ENCODE measurements around the gene RGS2. TPM values are rescaled to one million over a fixed set of nuclear protein-coding genes. Genes with fewer than 3 reads are reported as not detected.

Gene RGS2
- total RNA-seq, 1 donor from 2014 or later = 55.2 TPM

GRCh38 chr1:192764675-192765074 is 44.2 kb upstream of the RGS2 start:
- H3K27ac Mint-ChIP-seq = peak overlapping the region; percentile 32
- H3K4me1 Mint-ChIP-seq = peaks cover 28% of the 10 kb centered on the region
- H3K27me3 Mint-ChIP-seq (ENCODE audit: low read depth) = no peaks in the 10 kb centered on the region
- no peak for DNase-seq (ENCODE audit: low spot score in 2 of 2, unreplicated experiment in 2 of 2)
- no peaks in the 10 kb centered on the region for H3K9me3 Mint-ChIP-seq
- TF ChIP-seq, protein P1, sequence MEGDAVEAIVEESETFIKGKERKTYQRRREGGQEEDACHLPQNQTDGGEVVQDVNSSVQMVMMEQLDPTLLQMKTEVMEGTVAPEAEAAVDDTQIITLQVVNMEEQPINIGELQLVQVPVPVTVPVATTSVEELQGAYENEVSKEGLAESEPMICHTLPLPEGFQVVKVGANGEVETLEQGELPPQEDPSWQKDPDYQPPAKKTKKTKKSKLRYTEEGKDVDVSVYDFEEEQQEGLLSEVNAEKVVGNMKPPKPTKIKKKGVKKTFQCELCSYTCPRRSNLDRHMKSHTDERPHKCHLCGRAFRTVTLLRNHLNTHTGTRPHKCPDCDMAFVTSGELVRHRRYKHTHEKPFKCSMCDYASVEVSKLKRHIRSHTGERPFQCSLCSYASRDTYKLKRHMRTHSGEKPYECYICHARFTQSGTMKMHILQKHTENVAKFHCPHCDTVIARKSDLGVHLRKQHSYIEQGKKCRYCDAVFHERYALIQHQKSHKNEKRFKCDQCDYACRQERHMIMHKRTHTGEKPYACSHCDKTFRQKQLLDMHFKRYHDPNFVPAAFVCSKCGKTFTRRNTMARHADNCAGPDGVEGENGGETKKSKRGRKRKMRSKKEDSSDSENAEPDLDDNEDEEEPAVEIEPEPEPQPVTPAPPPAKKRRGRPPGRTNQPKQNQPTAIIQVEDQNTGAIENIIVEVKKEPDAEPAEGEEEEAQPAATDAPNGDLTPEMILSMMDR (IDR thresholded peaks at IDR 0.05; ENCODE audit: unreplicated experiment) = no peak
- no peaks in the 10 kb centered on the region for H3K36me3 Mint-ChIP-seq
- no peak overlapping the region for H3K4me3 Mint-ChIP-seq

DNA sequence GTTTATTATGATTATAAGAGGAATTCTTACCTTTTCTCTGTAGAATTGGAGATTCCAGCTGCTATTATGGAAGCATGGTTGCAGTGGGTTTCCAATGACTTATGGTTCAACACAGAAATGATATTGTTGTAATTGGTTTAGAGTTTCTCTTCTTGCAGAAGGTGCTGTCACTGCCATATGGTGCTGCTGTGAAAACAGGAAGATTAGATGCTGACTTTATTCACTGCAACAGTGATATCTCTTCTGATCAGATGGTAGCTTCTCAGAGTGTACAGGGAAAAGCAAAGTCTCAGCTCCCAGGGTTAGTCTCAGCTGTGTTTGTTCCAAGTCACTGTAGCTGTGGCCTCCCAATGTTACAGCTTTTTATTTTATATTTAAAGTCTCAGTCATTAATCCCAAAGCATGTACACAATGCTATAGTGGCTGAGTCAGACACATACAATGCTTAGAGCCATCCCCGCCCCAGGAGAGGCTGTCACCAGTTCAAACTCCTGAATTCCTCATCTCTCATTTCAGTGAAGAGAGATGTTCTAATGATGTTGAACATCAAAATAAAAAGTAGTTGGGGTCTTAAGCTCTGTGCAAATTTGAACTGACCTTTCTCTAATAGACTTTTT is 42.7 kb upstream of the RGS2 start:
- H3K4me1 Mint-ChIP-seq = peaks cover 28% of the 10 kb centered on the region
- no peak for DNase-seq (ENCODE audit: low spot score in 2 of 2, unreplicated experiment in 2 of 2)
- H3K27ac Mint-ChIP-seq = no peak overlapping the region
- H3K4me3 Mint-ChIP-seq = no peak overlapping the region
- TF ChIP-seq, protein P1 (IDR thresholded peaks at IDR 0.05; ENCODE audit: unreplicated experiment) = no peak
- no peaks in the 10 kb centered on the region for H3K27me3 Mint-ChIP-seq (ENCODE audit: low read depth)
- H3K9me3 Mint-ChIP-seq = no peaks in the 10 kb centered on the region
- no peaks in the 10 kb centered on the region for H3K36me3 Mint-ChIP-seq

GRCh38 chr1:192766876-192767275 is 42.0 kb upstream of the RGS2 start:
- no peaks in the 10 kb centered on the region for H3K36me3 Mint-ChIP-seq
- H3K9me3 Mint-ChIP-seq = no peaks in the 10 kb centered on the region
- DNase-seq (ENCODE audit: low spot score in 2 of 2, unreplicated experiment in 2 of 2) = no peak
- H3K27me3 Mint-ChIP-seq (ENCODE audit: low read depth) = no peaks in the 10 kb centered on the region
- H3K4me3 Mint-ChIP-seq = no peak overlapping the region
- TF ChIP-seq, protein P1 (IDR thresholded peaks at IDR 0.05; ENCODE audit: unreplicated experiment) = no peak
- peaks cover 28% of the 10 kb centered on the region for H3K4me1 Mint-ChIP-seq
- no peak overlapping the region for H3K27ac Mint-ChIP-seq

DNA sequence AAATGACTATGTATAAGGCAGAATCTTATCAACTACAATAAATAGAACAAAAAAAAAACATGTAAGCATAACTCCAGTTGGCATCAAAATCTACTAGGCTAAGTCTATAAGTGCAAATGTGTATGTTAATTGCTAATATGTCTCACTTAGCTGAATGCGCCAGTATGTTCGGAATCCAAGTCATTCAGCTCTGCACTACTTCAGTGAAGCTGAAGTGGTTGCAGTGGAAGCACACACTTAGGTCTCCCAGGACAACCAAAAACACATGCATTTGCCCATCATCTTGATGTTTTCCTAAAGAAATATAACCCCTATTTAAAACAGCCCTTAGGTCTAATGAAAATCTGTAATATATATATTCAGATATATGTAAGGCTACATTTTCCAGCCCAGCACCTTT is 41.0 kb upstream of the RGS2 start:
- no peak for DNase-seq (ENCODE audit: low spot score in 2 of 2, unreplicated experiment in 2 of 2)
- no peaks in the 10 kb centered on the region for H3K9me3 Mint-ChIP-seq
- no peak overlapping the region for H3K4me3 Mint-ChIP-seq
- H3K27ac Mint-ChIP-seq = no peak overlapping the region
- peaks cover 28% of the 10 kb centered on the region for H3K4me1 Mint-ChIP-seq
- TF ChIP-seq, protein P1 (IDR thresholded peaks at IDR 0.05; ENCODE audit: unreplicated experiment) = no peak
- no peaks in the 10 kb centered on the region for H3K27me3 Mint-ChIP-seq (ENCODE audit: low read depth)
- no peaks in the 10 kb centered on the region for H3K36me3 Mint-ChIP-seq

- Mint-ChIP-seq H3K4me1 (peaks cover 28% of the 10 kb centered on the region), H3K27ac (peak overlapping the region; percentile 53), H3K27me3 (ENCODE audit: low read depth) (no peaks in the 10 kb centered on the region), H3K9me3 (no peaks in the 10 kb centered on the region), H3K4me3 (no peak overlapping the region), H3K36me3 (no peaks in the 10 kb centered on the region)
- DNase-seq (ENCODE audit: low spot score in 2 of 2, unreplicated experiment in 2 of 2) = no peak
- TF ChIP-seq, protein P1 (IDR thresholded peaks at IDR 0.05; ENCODE audit: unreplicated experiment) = no peak
These were observed 40.4 kb upstream of the RGS2 start for GRCh38 chr1:192768463-192768862.

- Mint-ChIP-seq H3K4me1 (peaks cover 14% of the 10 kb centered on the region), H3K36me3 (no peaks in the 10 kb centered on the region), H3K27me3 (ENCODE audit: low read depth) (no peaks in the 10 kb centered on the region), H3K9me3 (no peaks in the 10 kb centered on the region), H3K27ac (no peak overlapping the region), H3K4me3 (no peak overlapping the region)
- DNase-seq (ENCODE audit: low spot score in 2 of 2, unreplicated experiment in 2 of 2) = no peak
- TF ChIP-seq, protein P1 (IDR thresholded peaks at IDR 0.05; ENCODE audit: unreplicated experiment) = no peak
These were observed 37.5 kb upstream of the RGS2 start for GRCh38 chr1:192771341-192771740.
